HCT116 (cell line): Measurements from ENCODE around the gene TEX101. TPM values are rescaled to one million over a fixed set of nuclear protein-coding genes. Genes with fewer than 3 reads are reported as not detected.

ENCODE experiments used
- ATAC-seq: fragments of 200-7000 bp; cut with Tn5 transposase; 2 replicates; pipeline ENCODE4 v1.9.1; 2020; ENCODE audit warnings: mild to moderate bottlenecking, moderate library complexity
- BruUV-seq: library from RNA; stranded (reverse); fragments of 400-500 nt; replicated peaks from 2 replicates; lab custom pipeline; 2021; lab: Mats Ljungman, UMichigan
- CTCF ChIA-PET: fragments of 300-600 bp; sonication (Branson Sonifier 250); formaldehyde crosslinking; loops from one replicate; lab custom pipeline; 2021; ENCODE audit warnings: antibody characterized with exemption; lab: Charles Lee
- POLR2A ChIA-PET: fragments of 300-600, 350-600 bp; sonication (Branson Sonifier 250); formaldehyde crosslinking; loops from one replicate; lab custom pipeline; 2021; ENCODE audit warnings: antibody characterized with exemption; lab: Charles Lee
- RAD21 ChIA-PET, 2 experiments: fragments of 300-600 bp; sonication (Branson Sonifier 250); formaldehyde crosslinking; loops; one replicate each; lab custom pipeline; 2023; ENCODE audit warnings: low total read pairs in 2 of 2; ENCODE audit not compliant: uncharacterized antibody in 2 of 2, unreplicated experiment in 2 of 2, low non-redundant PET in 1 of 2; lab: Charles Lee
- DNase-seq: peaks from one replicate; pipeline ENCODE4 v3.0.0-alpha.2; 2010; ENCODE audit warnings: low read depth, low spot score
- H2AFZ ChIP-seq: fragments of 200-600 bp; shearing (Covaris generic), sonication (generic); 2 replicates; pipeline ENCODE4 v1.6.1; 2017; ENCODE audit warnings: low read depth, mixed run types, mixed read lengths, antibody characterized with exemption, low read length; ENCODE audit not compliant: poor library complexity, severe bottlenecking
- H3K27ac ChIP-seq: 2 replicates; pipeline ENCODE4 v1.5.1; 2012; ENCODE audit warnings: low read depth, low read length
- H3K27me3 ChIP-seq: fragments of 200-600 bp; sonication (generic); 2 replicates; pipeline ENCODE4 v1.6.1; 2016; ENCODE audit warnings: mixed run types, low read length, mixed read lengths; ENCODE audit not compliant: insufficient read depth
- H3K36me3 ChIP-seq, 2 experiments: fragments of 200-500 bp in 1 of 2; fragments of 200-600 bp in 1 of 2; sonication (Bioruptor generic) in 1 of 2; sonication (generic) in 1 of 2; 2 replicates each; pipeline versions ENCODE4 v1.5.1 to v1.6.1; 2014 to 2016; ENCODE audit warnings: low read length in 2 of 2, inconsistent platforms in 1 of 2, mixed read lengths in 1 of 2, mixed run types in 1 of 2; ENCODE audit not compliant: insufficient read depth in 2 of 2, control insufficient read depth in 1 of 2
- H3K4me1 ChIP-seq, 2 experiments: fragments of 200-600 bp in 1 of 2; sonication (generic) in 1 of 2; 2 replicates each; pipeline versions ENCODE4 v1.5.1 to v1.6.1; 2012 to 2017; ENCODE audit warnings: low read length in 2 of 2, inconsistent platforms in 1 of 2, mild to moderate bottlenecking in 1 of 2, mixed read lengths in 1 of 2, mixed run types in 1 of 2, moderate library complexity in 1 of 2; ENCODE audit not compliant: insufficient read depth in 2 of 2, control insufficient read depth in 1 of 2
- H3K4me2 ChIP-seq: fragments of 200-600 bp; sonication (generic); 2 replicates; pipeline ENCODE4 v1.6.1; 2017; ENCODE audit warnings: mixed run types, low read length, mixed read lengths
- H3K4me3 ChIP-seq, 2 experiments: fragments of 200-600 bp in 1 of 2; sonication (generic) in 1 of 2; replicated peaks in 1 of 2; 2 replicates each; pipeline ENCODE4 v1.5.1; 2011 to 2016; ENCODE audit warnings: low read length in 2 of 2, control low read depth in 1 of 2, low read depth in 1 of 2, mild to moderate bottlenecking in 1 of 2, mixed read lengths in 1 of 2, mixed run types in 1 of 2
- H3K79me2 ChIP-seq: fragments of 200-600 bp; sonication (generic); 2 replicates; pipeline ENCODE4 v1.6.1; 2017; ENCODE audit warnings: mild to moderate bottlenecking, mixed run types, low read length, moderate library complexity, mixed read lengths; ENCODE audit not compliant: insufficient read depth
- H3K9ac ChIP-seq: fragments of 200-600 bp; sonication (generic); 2 replicates; pipeline ENCODE4 v1.6.1; 2016; ENCODE audit warnings: low read length, mixed read lengths
- H3K9me2 ChIP-seq: fragments of 200-600 bp; sonication (generic), shearing (Covaris generic); 2 replicates; pipeline ENCODE4 v1.6.1; 2017; ENCODE audit warnings: mixed run types, mild to moderate bottlenecking, moderate library complexity; ENCODE audit not compliant: insufficient read depth
- H3K9me3 ChIP-seq, 2 experiments: fragments of 200-500 bp in 1 of 2; fragments of 200-600 bp in 1 of 2; sonication (Bioruptor generic) in 1 of 2; sonication (generic) in 1 of 2; 2 replicates each; pipeline ENCODE4 v1.6.1; 2014 to 2017; ENCODE audit warnings: low read length in 2 of 2, mixed read lengths in 2 of 2, inconsistent platforms in 1 of 2, low read depth in 1 of 2, mild to moderate bottlenecking in 1 of 2, mixed run types in 1 of 2, moderate library complexity in 1 of 2; ENCODE audit not compliant: control insufficient read depth in 1 of 2, insufficient read depth in 1 of 2
- H4K20me1 ChIP-seq: fragments of 200-600 bp; sonication (generic), shearing (Covaris generic); 2 replicates; pipeline ENCODE4 v1.6.1; 2017; ENCODE audit warnings: mixed run types, mild to moderate bottlenecking, moderate library complexity; ENCODE audit not compliant: insufficient read depth
- EGR1 ChIP-seq: IDR thresholded peaks from 2 replicates; pipeline ENCODE4 v1.6.1; 2012; ENCODE audit warnings: low read depth
- ELF1 ChIP-seq: IDR thresholded peaks from 2 replicates; pipeline ENCODE4 v1.6.1; 2012; ENCODE audit warnings: low read depth, borderline replicate concordance
- EZH2phosphoT487 ChIP-seq: fragments of 200-600 bp; IDR thresholded peaks from 2 replicates; pipeline ENCODE4 v1.6.1; 2018; ENCODE audit warnings: antibody characterized with exemption, borderline replicate concordance
- FOSL1 ChIP-seq: IDR thresholded peaks from 2 replicates; pipeline ENCODE4 v1.6.1; 2012; ENCODE audit warnings: low read depth
- SIN3A ChIP-seq: IDR thresholded peaks from 2 replicates; pipeline ENCODE4 v1.6.1; 2012; ENCODE audit warnings: low read depth
- SRF ChIP-seq: IDR thresholded peaks from 2 replicates; pipeline ENCODE4 v1.6.1; 2012; ENCODE audit warnings: low read depth
- TCF7L2 ChIP-seq: IDR thresholded peaks from 2 replicates; pipeline ENCODE4 v1.7.0; 2011; ENCODE audit warnings: borderline replicate concordance, inconsistent platforms; ENCODE audit not compliant: insufficient read depth, insufficient read length; ENCODE audit errors: extremely low read depth
- ZNF274 ChIP-seq: fragments of 200-500 bp; sonication (Bioruptor generic); IDR thresholded peaks from 2 replicates; pipeline ENCODE4 v1.6.1; 2014; ENCODE audit warnings: mild to moderate bottlenecking, low read depth, low read length, inconsistent platforms
- intact Hi-C: fragments of 100-400 bp; cut with micrococcal nuclease; formaldehyde crosslinking; loops from 2 replicates; pipeline ENCODE4 v1.10.0; 2022
- total RNA-seq: library from RNA; stranded (reverse); gene quantifications from one replicate; pipeline ENCODE4 v1.2.1, GENCODE V29; 2021; ENCODE audit not compliant: unreplicated experiment
- TF ChIP-seq, protein P1 (sequence below): IDR thresholded peaks from 2 replicates; pipeline ENCODE4 v1.6.1; 2011; ENCODE audit warnings: mild to moderate bottlenecking, low read length, moderate library complexity; ENCODE audit not compliant: insufficient replicate concordance; ENCODE audit errors: extremely low read depth

The TEX101 gene
- total RNA-seq, 1 experiment from 2014 or later = not detected

DNA sequence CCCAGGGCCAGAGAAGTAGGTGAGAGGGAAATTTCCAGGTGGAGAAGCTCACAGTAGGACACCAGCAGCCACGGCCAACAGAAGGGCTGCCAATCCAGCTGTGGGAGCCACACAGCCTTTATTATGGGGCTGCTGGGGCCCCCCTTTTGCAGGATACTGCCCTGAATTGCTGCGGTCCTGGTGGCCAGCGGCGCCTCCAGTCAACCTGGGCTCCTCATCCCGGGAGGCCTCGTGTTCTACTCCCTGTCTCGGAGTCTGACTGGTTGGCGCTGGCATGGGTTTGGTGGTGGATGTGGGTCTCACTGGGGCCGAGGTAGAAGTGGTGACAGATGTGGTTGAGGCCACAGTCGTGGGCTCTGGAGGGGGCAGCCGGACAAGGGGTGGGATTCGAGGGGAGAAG, 46.6 kb downstream of the TEX101 start:
- no peak for DNase-seq
- CTCF ChIA-PET = interaction anchor here (1.0 kb wide), 1 partner anchor 58 kb away, joined by 4 read pairs; no protein-coding TSS in a partner anchor
- intact Hi-C loops = no loop called here
- Histone ChIP-seq H3K4me3 (no peak overlapping the region), H3K4me2 (no peak overlapping the region), H3K9me2 (no peaks in the 10 kb centered on the region), H3K27ac (no peak overlapping the region), H3K27me3 (no peaks in the 10 kb centered on the region), H3K9me3 (no peaks in the 10 kb centered on the region), H3K4me1 (peaks cover 22 to 35% of the 10 kb centered on the region in 2 experiments)
- BruUV-seq = no TSS peak
- POLR2A ChIA-PET = no interaction called here
- TF ChIP-seq FOSL1 = no peak
- TF ChIP-seq EGR1 = no peak
- TF ChIP-seq ELF1 = no peak
- TF ChIP-seq ZNF274 = no peak
- TF ChIP-seq, protein P1, sequence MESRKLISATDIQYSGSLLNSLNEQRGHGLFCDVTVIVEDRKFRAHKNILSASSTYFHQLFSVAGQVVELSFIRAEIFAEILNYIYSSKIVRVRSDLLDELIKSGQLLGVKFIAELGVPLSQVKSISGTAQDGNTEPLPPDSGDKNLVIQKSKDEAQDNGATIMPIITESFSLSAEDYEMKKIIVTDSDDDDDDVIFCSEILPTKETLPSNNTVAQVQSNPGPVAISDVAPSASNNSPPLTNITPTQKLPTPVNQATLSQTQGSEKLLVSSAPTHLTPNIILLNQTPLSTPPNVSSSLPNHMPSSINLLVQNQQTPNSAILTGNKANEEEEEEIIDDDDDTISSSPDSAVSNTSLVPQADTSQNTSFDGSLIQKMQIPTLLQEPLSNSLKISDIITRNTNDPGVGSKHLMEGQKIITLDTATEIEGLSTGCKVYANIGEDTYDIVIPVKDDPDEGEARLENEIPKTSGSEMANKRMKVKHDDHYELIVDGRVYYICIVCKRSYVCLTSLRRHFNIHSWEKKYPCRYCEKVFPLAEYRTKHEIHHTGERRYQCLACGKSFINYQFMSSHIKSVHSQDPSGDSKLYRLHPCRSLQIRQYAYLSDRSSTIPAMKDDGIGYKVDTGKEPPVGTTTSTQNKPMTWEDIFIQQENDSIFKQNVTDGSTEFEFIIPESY = no peak
- TF ChIP-seq SIN3A = no peak
- TF ChIP-seq SRF = no peak
- TF ChIP-seq TCF7L2 = no peak
- TF ChIP-seq EZH2phosphoT487 = no peak
- TF ChIP-seq, all 23 proteins: peak for 0
- H4K20me1 ChIP-seq = no peaks in the 10 kb centered on the region
- RAD21 ChIA-PET = no interaction called here
- no peak overlapping the region for H3K9ac ChIP-seq
- no peaks in the 10 kb centered on the region for H3K36me3 ChIP-seq
- no peaks in the 10 kb centered on the region for H3K79me2 ChIP-seq
- H2AFZ ChIP-seq = no peak overlapping the region
- ATAC-seq = no peak
